Neuronal stem cell (in vitro differentiated cells): ENCODE results near the gene ZNF384.

Source experiments
- DNase-seq: peaks from one replicate; pipeline ENCODE4 v3.0.0-alpha.2; 2013; ENCODE audit warnings: low spot score
- H2AFZ ChIP-seq: one replicate; pipeline ENCODE4 v1.6.1; 2013; ENCODE audit warnings: mild to moderate bottlenecking, low read length, inconsistent platforms
- H2AK5ac ChIP-seq: 2 replicates; pipeline ENCODE4 v1.6.1; 2013; ENCODE audit warnings: low read depth, mild to moderate bottlenecking, inconsistent platforms, low read length, moderate library complexity, mixed read lengths
- H2BK120ac ChIP-seq: 2 replicates; pipeline ENCODE4 v1.6.1; 2013; ENCODE audit warnings: low read depth, mild to moderate bottlenecking, inconsistent platforms, low read length, moderate library complexity, mixed read lengths
- H2BK12ac ChIP-seq: one replicate; pipeline ENCODE4 v1.6.1; 2013; ENCODE audit warnings: low read length, inconsistent platforms
- H2BK15ac ChIP-seq: 2 replicates; pipeline ENCODE4 v1.6.1; 2013; ENCODE audit warnings: mild to moderate bottlenecking, low read length, inconsistent platforms, mixed read lengths
- H2BK5ac ChIP-seq: one replicate; pipeline ENCODE4 v1.6.1; 2013; ENCODE audit warnings: inconsistent platforms, mild to moderate bottlenecking, low read length, moderate library complexity
- H3K14ac ChIP-seq: one replicate; pipeline ENCODE4 v1.6.1; 2013; ENCODE audit warnings: low read length, inconsistent platforms
- H3K18ac ChIP-seq: 2 replicates; pipeline ENCODE4 v1.6.1; 2013; ENCODE audit warnings: low read length, inconsistent platforms
- H3K23ac ChIP-seq: 2 replicates; pipeline ENCODE4 v1.6.1; 2013; ENCODE audit warnings: low read depth, mild to moderate bottlenecking, mixed read lengths, low read length, inconsistent platforms; ENCODE audit not compliant: poor library complexity
- H3K27ac ChIP-seq: replicated peaks from 3 replicates; pipeline ENCODE4 v1.5.1; 2013; ENCODE audit warnings: low read length, inconsistent platforms
- H3K27me3 ChIP-seq, 3 experiments: 2 replicates each; pipeline ENCODE4 v1.6.1; 2013; ENCODE audit warnings: low read length in 3 of 3, mild to moderate bottlenecking in 2 of 3, inconsistent platforms in 1 of 3, low read depth in 1 of 3, mixed read lengths in 1 of 3, moderate library complexity in 1 of 3; ENCODE audit not compliant: control insufficient read depth in 3 of 3, insufficient read depth in 3 of 3
- H3K36me3 ChIP-seq, 2 donors: replicated peaks in 1 of 2; 2 replicates each; pipeline ENCODE4 v1.6.1; 2013; ENCODE audit warnings: low read length in 2 of 2; ENCODE audit not compliant: control insufficient read depth in 2 of 2, insufficient read depth in 2 of 2
- H3K4ac ChIP-seq: 2 replicates; pipeline ENCODE4 v1.6.1; 2013; ENCODE audit warnings: inconsistent platforms, mild to moderate bottlenecking, low read length, moderate library complexity
- H3K4me1 ChIP-seq, 2 donors: 1 replicate in 1 of 2; 2 replicates in 1 of 2; pipeline ENCODE4 v1.6.1; 2013; ENCODE audit warnings: low read length in 2 of 2, low read depth in 1 of 2; ENCODE audit not compliant: control insufficient read depth in 2 of 2, insufficient read depth in 1 of 2
- H3K4me2 ChIP-seq: one replicate; pipeline ENCODE4 v1.6.1; 2013; ENCODE audit warnings: mild to moderate bottlenecking, low read length, inconsistent platforms; ENCODE audit not compliant: insufficient read depth, poor library complexity, severe bottlenecking
- H3K4me3 ChIP-seq, 2 donors: 2 replicates each; pipeline ENCODE4 v1.5.1; 2013; ENCODE audit warnings: low read length in 2 of 2, mild to moderate bottlenecking in 2 of 2, inconsistent platforms in 1 of 2, moderate library complexity in 1 of 2
- H3K79me1 ChIP-seq: one replicate; pipeline ENCODE4 v1.6.1; 2013; ENCODE audit warnings: low read depth, mild to moderate bottlenecking, inconsistent platforms, low read length, moderate library complexity
- H3K9ac ChIP-seq: one replicate; pipeline ENCODE4 v1.6.1; 2013; ENCODE audit warnings: mild to moderate bottlenecking, low read depth, low read length, inconsistent platforms; ENCODE audit not compliant: poor library complexity
- H3K9me3 ChIP-seq, 2 donors: replicated peaks in 1 of 2; 2 replicates each; pipeline versions ENCODE3 to v1.6.1; 2013; ENCODE audit warnings: low read length in 2 of 2, mild to moderate bottlenecking in 2 of 2, inconsistent platforms in 1 of 2, low read depth in 1 of 2, mixed read lengths in 1 of 2, moderate library complexity in 1 of 2; ENCODE audit not compliant: control insufficient read depth in 2 of 2, insufficient read depth in 1 of 2
- H4K8ac ChIP-seq: one replicate; pipeline ENCODE4 v1.6.1; 2013; ENCODE audit warnings: low read depth, mild to moderate bottlenecking, inconsistent platforms, low read length, moderate library complexity
- H4K91ac ChIP-seq: one replicate; pipeline ENCODE4 v1.6.1; 2013; ENCODE audit warnings: low read length, low read depth, mild to moderate bottlenecking, inconsistent platforms; ENCODE audit not compliant: poor library complexity
- WGBS, 2 donors: extraction: QIAGEN DNeasy Blood & Tissue Kit; methylation state at CpG; one replicate each; pipeline ENCODE4 v1.1.7; 2013; ENCODE audit warnings: missing lambda C conversion rate in 2 of 2, mixed read lengths in 1 of 2; ENCODE audit not compliant: insufficient read length in 2 of 2, insufficient replicate concordance in 1 of 2; ENCODE audit errors: extremely low coverage in 2 of 2; 5-methylcytosine and 5-hydroxymethylcytosine counted together

The ZNF384 gene

DNA sequence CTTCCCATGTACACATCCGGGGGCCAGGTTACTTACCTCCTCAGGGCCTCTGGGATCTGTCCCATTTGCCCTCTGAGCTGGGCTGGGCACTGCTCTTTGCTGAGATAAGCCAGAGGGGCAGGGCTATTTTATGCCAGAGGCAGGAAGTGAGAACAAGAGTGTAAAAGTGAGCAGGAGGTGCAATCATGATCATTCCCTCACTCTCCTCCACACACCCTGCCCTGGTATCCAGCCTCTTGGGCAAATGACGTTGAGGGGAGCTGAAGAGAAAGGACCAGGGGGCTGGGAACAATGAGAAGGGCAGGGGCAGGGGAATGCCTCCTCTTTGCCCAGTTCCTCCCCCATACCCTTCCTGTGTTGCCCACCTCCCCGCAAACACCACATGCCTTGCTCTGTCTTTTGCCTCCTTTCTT lies 57.6 kb downstream of the ZNF384 start:
- Histone ChIP-seq H3K14ac (no peak overlapping the region), H2BK12ac (no peak overlapping the region), H2BK5ac (no peak overlapping the region), H3K23ac (no peak overlapping the region), H4K8ac (no peak overlapping the region), H2AFZ (peak overlapping the region; percentile 43), H2BK120ac (no peak overlapping the region), H3K79me1 (no peaks in the 10 kb centered on the region), H3K9ac (no peak overlapping the region), H3K36me3 (no peaks in the 10 kb centered on the region), H3K27me3 (no peaks in the 10 kb centered on the region), H3K18ac (no peak overlapping the region), H3K9me3 (no peaks in the 10 kb centered on the region), H2AK5ac (no peak overlapping the region), H4K91ac (no peak overlapping the region), H2BK15ac (no peak overlapping the region), H3K4me1 (peaks cover 7 to 20% of the 10 kb centered on the region in 2 donors), H3K4ac (no peak overlapping the region), H3K4me3 (no peak overlapping the region), H3K4me2 (no peak overlapping the region), H3K27ac (no peak overlapping the region)
- WGBS, 2 donors, result no CpG with 5 or more reads among the region's 3 CpGs
- no peak for DNase-seq

- Histone ChIP-seq H3K14ac (no peak overlapping the region), H3K9me3 (no peaks in the 10 kb centered on the region), H3K27me3 (no peaks in the 10 kb centered on the region), H3K4ac (no peak overlapping the region), H4K91ac (no peak overlapping the region), H3K27ac (no peak overlapping the region), H3K4me2 (no peak overlapping the region), H2AFZ (no peak overlapping the region), H3K9ac (no peak overlapping the region), H2BK12ac (no peak overlapping the region), H3K36me3 (no peaks in the 10 kb centered on the region), H2BK15ac (no peak overlapping the region), H2BK120ac (no peak overlapping the region), H3K79me1 (no peaks in the 10 kb centered on the region), H3K4me1 (peaks cover 7 to 19% of the 10 kb centered on the region in 2 donors), H2AK5ac (no peak overlapping the region), H3K18ac (no peak overlapping the region), H3K23ac (no peak overlapping the region), H3K4me3 (no peak overlapping the region), H2BK5ac (no peak overlapping the region), H4K8ac (no peak overlapping the region)
- no peak for DNase-seq
- WGBS, 2 donors, result no CpG with 5 or more reads among the region's 5 CpGs
Observed at GRCh38 chr12:6630736-6631135, 58.4 kb downstream of the ZNF384 start.

DNA sequence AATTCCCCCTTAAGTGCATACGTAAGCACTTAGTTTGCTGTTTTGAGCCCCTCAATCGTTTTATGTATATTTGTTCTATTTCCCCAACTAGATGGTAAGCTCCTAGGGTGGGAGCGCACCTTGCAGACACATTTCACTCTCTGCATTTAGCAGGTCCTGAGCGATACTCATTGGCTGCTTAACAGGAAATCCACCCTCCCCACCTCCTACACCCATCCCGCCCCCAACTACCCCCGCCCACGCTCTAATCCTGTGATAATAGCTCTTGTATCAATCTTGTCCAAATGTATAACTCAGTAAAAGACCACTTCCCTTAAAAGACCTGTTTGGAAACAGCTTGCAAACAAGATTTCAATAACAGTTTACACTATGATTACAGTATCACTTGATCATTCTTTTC lies 61.6 kb downstream of the ZNF384 start:
- H3K27ac ChIP-seq, result no peak overlapping the region

GRCh38 chr12:6626654-6627283 lies 62.4 kb downstream of the ZNF384 start:
- Histone ChIP-seq H3K14ac (no peak overlapping the region), H3K18ac (no peak overlapping the region), H3K4ac (no peak overlapping the region), H3K4me3 (no peak overlapping the region), H2BK120ac (no peak overlapping the region), H4K91ac (no peak overlapping the region), H3K9me3 (no peaks in the 10 kb centered on the region), H3K4me1 (peaks cover 0 to 1% of the 10 kb centered on the region in 2 donors), H2BK15ac (no peak overlapping the region), H2BK12ac (no peak overlapping the region), H4K8ac (peak overlapping the region; percentile 84), H2AFZ (no peak overlapping the region), H2BK5ac (no peak overlapping the region), H3K23ac (peak overlapping the region; percentile 87), H3K36me3 (no peaks in the 10 kb centered on the region), H3K27me3 (no peaks in the 10 kb centered on the region), H3K4me2 (no peak overlapping the region), H3K27ac (no peak overlapping the region), H2AK5ac (no peak overlapping the region), H3K9ac (peak overlapping the region; percentile 27), H3K79me1 (no peaks in the 10 kb centered on the region)
- WGBS, 2 donors, result no CpG with 5 or more reads among the region's 8 CpGs
- no peak for DNase-seq

More for the DNA sequence above, 61.6 kb downstream of the ZNF384 start:
- DNase-seq, result no peak
- Histone ChIP-seq H3K4me2 (no peak overlapping the region), H2BK15ac (no peak overlapping the region), H3K4me3 (no peak overlapping the region), H2AFZ (no peak overlapping the region), H4K8ac (no peak overlapping the region), H2BK5ac (no peak overlapping the region), H3K4me1 (peaks cover 3 to 5% of the 10 kb centered on the region in 2 donors), H3K4ac (no peak overlapping the region), H3K27me3 (no peaks in the 10 kb centered on the region), H2BK120ac (no peak overlapping the region), H4K91ac (no peak overlapping the region), H3K9ac (no peak overlapping the region), H3K23ac (no peak overlapping the region), H3K14ac (no peak overlapping the region), H3K18ac (no peak overlapping the region), H3K9me3 (no peaks in the 10 kb centered on the region), H2BK12ac (no peak overlapping the region), H3K79me1 (no peaks in the 10 kb centered on the region), H3K36me3 (no peaks in the 10 kb centered on the region), H2AK5ac (no peak overlapping the region)
- no CpG with 5 or more reads among the region's 7 CpGs for WGBS, 2 donors
